Measurements from ENCODE around the gene MRPS26. TPM values are rescaled to one million over a fixed set of nuclear protein-coding genes. Genes with fewer than 3 reads are reported as not detected.

The MRPS26 gene
- total and polyA plus RNA-seq, 2 donors from 2014 or later = 39.8 to 109 TPM

DNA sequence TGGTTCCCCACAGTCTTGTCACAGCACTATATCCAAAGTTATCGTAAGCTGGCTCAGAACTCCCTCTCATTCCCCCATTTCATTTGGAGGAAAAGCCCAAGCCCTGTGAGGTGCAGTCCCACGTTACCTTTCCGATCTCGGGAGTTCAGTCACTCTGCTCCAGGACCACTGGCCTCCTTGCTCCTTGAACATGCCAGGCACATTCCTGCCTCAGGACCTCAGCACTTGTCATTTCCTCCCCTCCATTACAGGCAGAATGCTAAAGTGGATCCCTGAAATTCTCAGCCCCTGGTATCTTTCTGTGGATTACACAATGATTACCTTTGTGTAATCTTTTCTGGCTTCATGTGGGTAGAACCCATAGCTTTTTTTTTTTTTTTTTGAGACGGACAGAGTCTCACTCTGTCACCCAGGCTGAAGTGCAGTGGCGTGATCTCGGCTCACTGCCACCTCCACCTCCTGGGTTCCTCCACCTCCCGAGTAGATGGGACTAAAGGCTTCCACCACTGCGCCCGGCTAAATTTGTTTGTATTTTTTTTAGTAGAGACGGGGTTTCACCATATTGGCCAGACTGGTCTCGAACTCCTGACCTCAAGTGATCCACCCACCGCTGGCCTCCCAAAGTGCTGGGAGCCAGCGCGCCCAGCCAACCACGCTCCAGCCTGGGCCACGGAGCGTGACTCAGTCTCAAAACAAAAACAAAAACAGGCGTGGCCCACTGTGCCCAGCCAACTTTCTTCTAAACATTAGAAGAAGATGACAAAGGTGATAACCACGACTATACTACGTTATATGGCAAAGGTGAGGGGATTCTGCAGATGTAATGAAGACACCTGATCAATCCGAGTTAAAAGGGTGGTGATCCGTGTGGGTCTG, 21.5 kb downstream of the MRPS26 start:
- H3K36me3 ChIP-seq (ENCODE audit: control insufficient read depth in 2 of 3, insufficient read depth in 3 of 3, low read length in 3 of 3) = no peaks in the 10 kb centered on the region
- no peaks in the 10 kb centered on the region for H3K4me1 ChIP-seq (ENCODE audit: control insufficient read depth in 2 of 3, insufficient read depth in 2 of 3, low read depth in 1 of 3, low read length in 3 of 3)
- TF ChIP-seq CTCF (IDR thresholded peaks at IDR 0.05; ENCODE audit: borderline replicate concordance, extremely low read depth, insufficient read depth) = no peak
- H3K27ac ChIP-seq (ENCODE audit: low read depth in 2 of 2, low read length in 2 of 2) = no peak overlapping the region
- no peaks in the 10 kb centered on the region for H3K9me3 ChIP-seq (ENCODE audit: control insufficient read depth in 2 of 3, insufficient read depth in 1 of 3, low read length in 3 of 3)
- DNase-seq (peak in 2 of 5 donors; percentile 34 to 39), FAIRE-seq (no peak)
- peaks cover 1% of the 10 kb centered on the region for H3K27me3 ChIP-seq (ENCODE audit: control insufficient read depth, insufficient read depth, low read length)
- no peak overlapping the region for H3K9ac ChIP-seq (ENCODE audit: low read length in 3 of 3)
- H3K4me3 ChIP-seq (ENCODE audit: low read length in 3 of 3) = no peak overlapping the region
- intact Hi-C loops (cut with DNase I) = no loop called here

- FAIRE-seq (no peak), DNase-seq (peak in 1 of 5 donors; percentile 55)
- H3K4me3 ChIP-seq (ENCODE audit: low read length in 3 of 3) = no peak overlapping the region
- no peaks in the 10 kb centered on the region for H3K4me1 ChIP-seq (ENCODE audit: control insufficient read depth in 2 of 3, insufficient read depth in 2 of 3, low read depth in 1 of 3, low read length in 3 of 3)
- intact Hi-C loops (cut with DNase I) = no loop called here
- H3K9me3 ChIP-seq (ENCODE audit: control insufficient read depth in 2 of 3, insufficient read depth in 1 of 3, low read length in 3 of 3) = no peaks in the 10 kb centered on the region
- TF ChIP-seq CTCF (IDR thresholded peaks at IDR 0.05; ENCODE audit: borderline replicate concordance, extremely low read depth, insufficient read depth) = no peak
- peaks cover 3% of the 10 kb centered on the region for H3K27me3 ChIP-seq (ENCODE audit: control insufficient read depth, insufficient read depth, low read length)
- H3K27ac ChIP-seq (ENCODE audit: low read depth in 2 of 2, low read length in 2 of 2) = no peak overlapping the region
- no peaks in the 10 kb centered on the region for H3K36me3 ChIP-seq (ENCODE audit: control insufficient read depth in 2 of 3, insufficient read depth in 3 of 3, low read length in 3 of 3)
- no peak overlapping the region for H3K9ac ChIP-seq (ENCODE audit: low read length in 3 of 3)
These were observed 22.2 kb downstream of the MRPS26 start for GRCh38 chr20:3068075-3068474.

DNA sequence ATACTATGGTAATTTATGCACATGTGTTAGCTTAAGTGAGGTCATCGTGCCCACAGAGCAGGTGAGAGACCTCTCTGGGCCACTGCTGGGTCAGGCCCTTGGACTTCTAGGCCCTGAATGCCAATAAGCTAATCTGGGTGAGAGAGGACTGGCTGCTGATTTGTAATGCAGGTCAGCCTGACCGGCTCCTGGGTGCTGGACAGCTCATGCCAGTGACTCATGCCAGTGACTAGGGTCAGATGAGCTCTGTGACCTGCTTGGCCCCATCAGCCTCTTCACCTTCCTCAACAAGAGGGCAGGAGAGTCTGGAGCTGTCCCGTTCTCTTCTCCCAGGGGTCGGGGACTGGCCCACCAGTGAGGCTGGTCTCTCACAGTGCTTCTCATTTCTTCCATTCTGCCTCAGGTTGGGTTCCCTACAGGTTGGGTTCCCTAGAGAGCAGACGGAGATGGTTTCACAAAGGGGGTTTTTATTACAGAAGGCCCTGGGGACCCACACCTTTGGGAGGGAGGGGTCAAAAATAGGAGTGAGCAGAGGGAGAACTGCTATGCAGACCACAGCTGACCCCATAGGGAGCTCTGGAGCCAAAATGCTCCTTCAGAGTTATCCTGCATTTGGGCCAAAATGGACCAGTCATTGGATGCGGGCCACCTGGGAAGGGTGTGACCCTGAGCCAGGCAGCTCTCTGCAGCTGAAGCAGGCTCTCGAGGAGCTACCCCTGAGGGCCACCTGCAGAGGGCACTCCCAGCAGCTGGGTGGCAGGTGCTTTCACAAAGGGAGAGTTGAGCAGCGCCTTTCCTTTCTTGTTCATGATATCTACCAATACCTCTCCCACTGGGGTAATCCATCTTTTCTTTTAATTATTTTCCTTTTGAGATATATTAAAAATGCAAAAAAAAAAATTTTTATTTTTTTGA, 23.4 kb downstream of the MRPS26 start:
- no peak overlapping the region for H3K9ac ChIP-seq (ENCODE audit: low read length in 3 of 3)
- no peak for FAIRE-seq

More for the DNA sequence above, 23.4 kb downstream of the MRPS26 start:
- H3K4me1 ChIP-seq (ENCODE audit: control insufficient read depth in 2 of 3, insufficient read depth in 2 of 3, low read depth in 1 of 3, low read length in 3 of 3) = no peaks in the 10 kb centered on the region
- DNase-seq = peak in 1 of 5 donors; percentile 55
- H3K27me3 ChIP-seq (ENCODE audit: control insufficient read depth, insufficient read depth, low read length) = peaks cover 3% of the 10 kb centered on the region
- no peaks in the 10 kb centered on the region for H3K9me3 ChIP-seq (ENCODE audit: control insufficient read depth in 2 of 3, insufficient read depth in 1 of 3, low read length in 3 of 3)
- no peak for TF ChIP-seq CTCF (IDR thresholded peaks at IDR 0.05; ENCODE audit: borderline replicate concordance, extremely low read depth, insufficient read depth)
- no peak overlapping the region for H3K4me3 ChIP-seq (ENCODE audit: low read length in 3 of 3)
- no peak overlapping the region for H3K27ac ChIP-seq (ENCODE audit: low read depth in 2 of 2, low read length in 2 of 2)
- intact Hi-C loops (cut with DNase I) = no loop called here
- no peaks in the 10 kb centered on the region for H3K36me3 ChIP-seq (ENCODE audit: control insufficient read depth in 2 of 3, insufficient read depth in 3 of 3, low read length in 3 of 3)

All from kidney (tissue), 14 donors.